Epithelial cell of esophagus (primary cell): Measurements from ENCODE around the gene EXOC6B.
A peak's percentile ranks its signal among the peaks of the same experiment; 100 is the strongest.

Source experiments
- DNase-seq: peaks from one replicate; pipeline ENCODE4 v3.0.0; 2010; ENCODE audit warnings: low read depth
- H3K4me3 ChIP-seq: 2 replicates; pipeline ENCODE4 v1.5.1; 2011; ENCODE audit warnings: mild to moderate bottlenecking, low read length, control low read depth
- TF ChIP-seq, protein P1 (sequence below): IDR thresholded peaks from 2 replicates; pipeline ENCODE4 v1.5.1; 2011; ENCODE audit warnings: low read depth, mild to moderate bottlenecking, low read length, control low read depth, inconsistent platforms; ENCODE audit not compliant: insufficient read depth; ENCODE audit errors: missing control alignments

Gene EXOC6B

GRCh38 chr2:72263776-72264060, 562.1 kb downstream of the EXOC6B start:
- no peak overlapping the region for H3K4me3 ChIP-seq
- no peak for DNase-seq
- TF ChIP-seq, protein P1, sequence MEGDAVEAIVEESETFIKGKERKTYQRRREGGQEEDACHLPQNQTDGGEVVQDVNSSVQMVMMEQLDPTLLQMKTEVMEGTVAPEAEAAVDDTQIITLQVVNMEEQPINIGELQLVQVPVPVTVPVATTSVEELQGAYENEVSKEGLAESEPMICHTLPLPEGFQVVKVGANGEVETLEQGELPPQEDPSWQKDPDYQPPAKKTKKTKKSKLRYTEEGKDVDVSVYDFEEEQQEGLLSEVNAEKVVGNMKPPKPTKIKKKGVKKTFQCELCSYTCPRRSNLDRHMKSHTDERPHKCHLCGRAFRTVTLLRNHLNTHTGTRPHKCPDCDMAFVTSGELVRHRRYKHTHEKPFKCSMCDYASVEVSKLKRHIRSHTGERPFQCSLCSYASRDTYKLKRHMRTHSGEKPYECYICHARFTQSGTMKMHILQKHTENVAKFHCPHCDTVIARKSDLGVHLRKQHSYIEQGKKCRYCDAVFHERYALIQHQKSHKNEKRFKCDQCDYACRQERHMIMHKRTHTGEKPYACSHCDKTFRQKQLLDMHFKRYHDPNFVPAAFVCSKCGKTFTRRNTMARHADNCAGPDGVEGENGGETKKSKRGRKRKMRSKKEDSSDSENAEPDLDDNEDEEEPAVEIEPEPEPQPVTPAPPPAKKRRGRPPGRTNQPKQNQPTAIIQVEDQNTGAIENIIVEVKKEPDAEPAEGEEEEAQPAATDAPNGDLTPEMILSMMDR = no peak

- TF ChIP-seq, protein P1 = no peak
- H3K4me3 ChIP-seq = no peak overlapping the region
- DNase-seq = no peak
These were observed 562.6 kb downstream of the EXOC6B start for GRCh38 chr2:72263043-72263775.

DNA sequence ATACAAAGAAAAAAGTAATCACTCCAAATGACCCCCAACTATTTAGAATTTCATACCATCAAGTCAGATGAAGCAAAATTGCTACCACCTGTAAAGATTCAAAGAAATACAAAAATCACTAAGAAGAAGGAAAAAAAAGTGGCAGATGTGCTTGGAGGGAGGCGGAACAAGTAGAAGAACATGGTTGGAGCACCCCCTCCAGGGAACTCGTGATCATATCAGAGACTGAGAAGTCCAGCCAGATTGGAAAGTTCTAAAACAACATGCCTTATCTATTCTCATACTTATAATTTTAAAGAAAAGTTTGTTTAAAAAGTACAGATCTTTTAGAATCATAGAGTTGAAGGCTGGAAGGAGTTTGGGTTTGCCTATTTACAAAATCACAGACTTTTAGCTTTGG, 564.8 kb downstream of the EXOC6B start:
- H3K4me3 ChIP-seq = no peak overlapping the region
- TF ChIP-seq, protein P1 = no peak

GRCh38 chr2:72255540-72255939, 570.3 kb downstream of the EXOC6B start:
- no peak for DNase-seq
- TF ChIP-seq, protein P1 = no peak
- no peak overlapping the region for H3K4me3 ChIP-seq

More for the DNA sequence above, 564.8 kb downstream of the EXOC6B start:
- no peak for DNase-seq

GRCh38 chr2:72254831-72255451, 570.9 kb downstream of the EXOC6B start:
- TF ChIP-seq, protein P1 = no peak
- H3K4me3 ChIP-seq = no peak overlapping the region
- DNase-seq = no peak

- H3K4me3 ChIP-seq = no peak overlapping the region
- TF ChIP-seq, protein P1 = no peak
- DNase-seq = peak; percentile 32
These were observed 587.5 kb downstream of the EXOC6B start for GRCh38 chr2:72238311-72238710.

DNA sequence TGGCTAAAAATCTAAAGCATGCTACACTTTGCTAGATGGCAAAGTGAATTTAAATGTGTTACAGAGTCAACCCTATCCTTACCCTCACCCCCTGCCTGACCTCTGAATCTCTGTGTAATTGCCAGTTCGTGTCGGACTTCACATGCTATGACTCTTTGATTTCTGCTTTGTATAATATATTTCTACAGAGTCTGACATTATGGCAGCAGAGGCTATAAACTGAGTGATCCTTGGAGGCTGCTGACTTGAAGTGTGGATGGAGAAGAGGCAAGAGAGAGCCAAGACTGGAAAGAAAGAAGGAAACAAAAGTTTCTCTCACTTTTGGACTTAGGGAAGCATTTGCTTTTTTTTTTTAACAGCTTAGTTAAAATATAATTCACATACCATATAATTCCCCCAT, 588.3 kb downstream of the EXOC6B start:
- DNase-seq = no peak
- H3K4me3 ChIP-seq = no peak overlapping the region
- TF ChIP-seq, protein P1 = no peak
